Mesothelial cell of epicardium (in vitro differentiated cells): ENCODE results near the gene RBFOX1. TPM values are rescaled to one million over a fixed set of nuclear protein-coding genes. Genes with fewer than 3 reads are reported as not detected.

Experiments
- DNase-seq, 2 experiments: peaks; one replicate each; pipeline ENCODE4 v3.0.0; 2021; ENCODE audit warnings: low spot score in 2 of 2; ENCODE audit not compliant: unreplicated experiment in 2 of 2
- H3K27ac Mint-ChIP-seq: 2 replicates; pipeline ENCODE4 v1.8.0; 2021; ENCODE audit warnings: mixed read lengths
- H3K27me3 Mint-ChIP-seq: 2 replicates; pipeline ENCODE4 v1.8.0; 2021; ENCODE audit warnings: low read depth, mixed read lengths
- H3K36me3 Mint-ChIP-seq: 2 replicates; pipeline ENCODE4 v1.8.0; 2021; ENCODE audit warnings: mixed read lengths
- H3K4me1 Mint-ChIP-seq: 2 replicates; pipeline ENCODE4 v1.8.0; 2021; ENCODE audit warnings: mixed read lengths
- H3K4me3 Mint-ChIP-seq: 2 replicates; pipeline ENCODE4 v1.8.0; 2021; ENCODE audit warnings: mild to moderate bottlenecking, moderate library complexity, mixed read lengths
- H3K9me3 Mint-ChIP-seq: 2 replicates; pipeline ENCODE4 v1.8.0; 2021; ENCODE audit warnings: mixed read lengths
- CTCF ChIP-seq: fragments of 200-600 bp; sonication (generic); IDR thresholded peaks from one replicate; pipeline ENCODE4 v1.5.0; 2021; ENCODE audit warnings: antibody characterized with exemption; ENCODE audit not compliant: unreplicated experiment
- total RNA-seq: library from RNA; stranded (reverse); gene quantifications from 3 replicates; pipeline ENCODE4 v1.2.1, GENCODE V29; 2021

RBFOX1 gene
- total RNA-seq, 1 donor from 2014 or later = 0.67 TPM

- Mint-ChIP-seq H3K4me3 (no peak overlapping the region), H3K4me1 (peaks cover 15% of the 10 kb centered on the region), H3K27ac (no peak overlapping the region), H3K27me3 (peaks cover 3% of the 10 kb centered on the region), H3K36me3 (no peaks in the 10 kb centered on the region), H3K9me3 (no peaks in the 10 kb centered on the region)
- DNase-seq = no peak
- no peak for TF ChIP-seq CTCF
Observed at GRCh38 chr16:7374614-7375174, 42.0 kb downstream of the RBFOX1 start.

- TF ChIP-seq CTCF = no peak
- no peak for DNase-seq
- Mint-ChIP-seq H3K36me3 (no peaks in the 10 kb centered on the region), H3K4me1 (peaks cover 15% of the 10 kb centered on the region), H3K27ac (no peak overlapping the region), H3K27me3 (peaks cover 7% of the 10 kb centered on the region), H3K9me3 (no peaks in the 10 kb centered on the region), H3K4me3 (no peak overlapping the region)
Observed at GRCh38 chr16:7376227-7376626, 43.6 kb downstream of the RBFOX1 start.

GRCh38 chr16:7377231-7377630, 44.6 kb downstream of the RBFOX1 start:
- Mint-ChIP-seq H3K27ac (no peak overlapping the region), H3K9me3 (no peaks in the 10 kb centered on the region), H3K4me3 (no peak overlapping the region), H3K27me3 (peaks cover 7% of the 10 kb centered on the region), H3K36me3 (no peaks in the 10 kb centered on the region), H3K4me1 (peaks cover 15% of the 10 kb centered on the region)
- no peak for TF ChIP-seq CTCF
- no peak for DNase-seq

- Mint-ChIP-seq H3K9me3 (no peaks in the 10 kb centered on the region), H3K27me3 (peaks cover 7% of the 10 kb centered on the region), H3K27ac (no peak overlapping the region), H3K4me1 (peaks cover 15% of the 10 kb centered on the region), H3K4me3 (no peak overlapping the region), H3K36me3 (no peaks in the 10 kb centered on the region)
- TF ChIP-seq CTCF = no peak
- no peak for DNase-seq
Observed at GRCh38 chr16:7378024-7378695, 45.5 kb downstream of the RBFOX1 start.

GRCh38 chr16:7380441-7380840, 47.8 kb downstream of the RBFOX1 start:
- Mint-ChIP-seq H3K9me3 (peaks cover 5% of the 10 kb centered on the region), H3K4me1 (peaks cover 4% of the 10 kb centered on the region), H3K27ac (no peak overlapping the region), H3K4me3 (no peak overlapping the region), H3K36me3 (no peaks in the 10 kb centered on the region), H3K27me3 (peaks cover 11% of the 10 kb centered on the region)
- TF ChIP-seq CTCF = no peak
- no peak for DNase-seq
